Endometrial microvascular endothelial cells (primary cell): ENCODE measurements around the gene OSGEPL1. TPM values are rescaled to one million over a fixed set of nuclear protein-coding genes. Genes with fewer than 3 reads are reported as not detected.
"Not testable (repeated sequence)": the region's sequence is repeated elsewhere in the genome, so short reads cannot be mapped to it uniquely, and the experiment has no call there.

Experiments used
- in situ Hi-C: cut with HindIII; loops from 2 replicates; pipeline ENCODE4 v1.10.0; 2017; ENCODE audit warnings: low sequenced_read_pairs, low pct_unique_long_range_greater_than_20kb; ENCODE audit errors: inconsistent ontology term
- total RNA-seq: library from RNA; depleted of rRNA; stranded (reverse); fragments of >200 nt; gene quantifications from one replicate; pipeline ENCODE4 v1.2.3, GENCODE V29; 2015; ENCODE audit errors: inconsistent ontology term

Gene OSGEPL1
- total RNA-seq, 1 donor from 2014 or later = 9.5 TPM

DNA sequence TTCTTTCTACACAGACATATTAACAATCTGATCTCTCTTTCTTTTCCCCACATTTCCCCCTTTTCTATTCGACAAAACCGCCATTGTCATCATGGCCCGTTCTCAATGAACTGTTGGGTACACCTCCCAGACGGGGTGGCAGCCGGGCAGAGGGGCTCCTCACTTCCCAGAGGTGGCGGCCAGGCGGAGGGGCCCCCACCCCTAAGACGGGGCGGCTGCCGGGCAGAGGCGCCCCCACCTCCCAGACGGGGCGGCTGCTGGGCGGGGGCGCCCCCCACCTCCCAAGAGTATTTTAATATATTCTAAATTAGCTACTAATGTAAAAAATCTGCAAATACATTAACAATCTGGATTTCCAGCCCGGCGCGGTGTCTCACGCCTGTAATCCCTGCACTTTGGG lies 2.4 kb downstream of the OSGEPL1 start:
- in situ Hi-C loops = not testable (repeated sequence)

- in situ Hi-C loops = no loop called here
These were observed 6.2 kb downstream of the OSGEPL1 start for GRCh38 chr2:189756311-189756952.

- in situ Hi-C loops = no loop called here
These were observed 11.4 kb downstream of the OSGEPL1 start for GRCh38 chr2:189751080-189751658.

DNA sequence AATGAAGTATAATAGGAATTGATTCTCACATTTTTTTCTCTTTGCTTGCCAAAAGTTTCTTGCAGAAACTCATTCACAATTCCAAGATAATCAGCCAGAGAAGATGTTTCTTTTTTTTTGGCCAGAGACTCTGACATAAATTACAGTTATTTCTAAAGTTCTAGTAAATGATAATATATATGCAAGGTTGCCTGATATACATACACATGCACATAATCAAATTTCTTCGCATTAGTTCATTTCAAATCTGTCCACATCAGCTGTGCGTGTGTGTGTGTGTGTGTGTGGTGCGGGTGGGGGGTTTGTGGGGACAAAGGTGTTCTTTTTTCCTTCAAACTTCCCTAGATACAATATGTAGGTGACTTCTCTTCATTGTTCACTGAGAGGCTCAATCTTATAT lies 33.2 kb downstream of the OSGEPL1 start:
- in situ Hi-C loops = no loop called here

DNA sequence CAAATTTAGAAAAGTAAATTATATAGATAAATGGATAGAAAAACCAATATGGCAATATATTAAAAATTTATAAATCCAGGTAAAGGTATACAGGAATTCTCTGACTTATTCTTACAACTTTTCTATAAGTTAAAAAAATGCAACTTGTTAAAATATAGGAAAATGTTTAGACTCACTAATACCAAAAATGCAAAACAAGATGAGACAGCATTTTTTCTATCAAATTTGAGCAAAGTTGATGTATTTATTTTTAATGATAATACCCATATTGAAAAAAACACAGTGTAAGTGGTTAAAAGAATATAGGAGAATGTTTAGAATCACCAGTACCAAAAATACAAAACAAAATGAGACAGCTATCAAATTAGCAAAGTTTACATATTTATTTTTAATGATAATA lies 35.7 kb downstream of the OSGEPL1 start:
- in situ Hi-C loops = no loop called here

DNA sequence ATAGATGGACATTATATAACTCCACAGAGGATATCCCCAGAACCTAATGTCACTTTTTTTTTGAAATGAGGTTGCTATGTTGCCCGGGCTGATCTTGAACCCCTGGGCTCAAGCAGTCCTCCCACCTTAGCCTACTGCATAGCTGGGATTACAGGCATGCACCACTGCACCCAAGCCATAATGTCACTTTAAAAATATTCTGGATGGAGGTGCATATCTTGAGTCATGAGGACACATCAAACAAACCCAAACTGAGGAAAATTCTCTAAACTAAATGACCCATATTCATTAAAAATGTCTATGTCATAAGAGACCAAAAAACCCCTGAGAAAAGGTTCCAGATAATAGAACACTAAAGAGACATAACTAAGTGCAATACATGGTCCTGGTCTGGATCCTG lies 36.3 kb downstream of the OSGEPL1 start:
- in situ Hi-C loops = no loop called here

DNA sequence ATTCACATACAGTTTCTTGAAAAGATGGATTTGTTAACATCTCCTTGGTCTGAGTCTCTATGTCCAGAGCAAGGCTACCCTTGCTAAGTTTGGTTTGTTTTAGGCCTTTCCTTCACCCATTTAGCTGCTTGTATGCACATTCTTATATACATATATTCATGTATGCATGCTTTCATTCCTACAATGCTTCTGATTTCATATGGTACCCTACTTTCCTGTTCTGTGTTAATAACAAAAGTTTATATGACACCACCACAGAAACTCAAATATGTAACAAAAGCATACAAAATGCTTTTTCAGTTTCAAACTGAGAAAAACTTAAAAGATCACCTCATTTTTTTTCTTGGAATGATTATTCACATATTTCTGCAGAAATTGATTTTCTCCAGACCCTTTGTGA lies 39.4 kb downstream of the OSGEPL1 start:
- in situ Hi-C loops = no loop called here

DNA sequence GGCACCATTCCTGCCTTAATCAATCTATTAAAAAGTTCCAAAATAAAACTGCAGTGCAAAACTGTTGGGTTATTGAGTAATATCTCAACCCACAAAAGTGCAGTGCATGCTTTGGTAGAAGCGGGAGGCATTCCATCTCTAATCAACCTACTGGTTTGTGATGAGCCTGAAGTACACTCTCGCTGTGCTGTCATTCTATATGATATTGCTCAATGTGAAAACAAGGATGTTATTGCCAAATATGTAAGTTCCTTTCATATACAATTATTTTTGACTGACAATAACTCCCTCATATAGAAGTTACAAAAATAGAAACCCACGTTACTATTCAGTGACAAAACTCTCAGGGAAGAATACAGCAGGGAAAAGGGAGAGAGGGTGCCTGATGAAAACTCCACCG lies 43.0 kb downstream of the OSGEPL1 start:
- in situ Hi-C loops = no loop called here

DNA sequence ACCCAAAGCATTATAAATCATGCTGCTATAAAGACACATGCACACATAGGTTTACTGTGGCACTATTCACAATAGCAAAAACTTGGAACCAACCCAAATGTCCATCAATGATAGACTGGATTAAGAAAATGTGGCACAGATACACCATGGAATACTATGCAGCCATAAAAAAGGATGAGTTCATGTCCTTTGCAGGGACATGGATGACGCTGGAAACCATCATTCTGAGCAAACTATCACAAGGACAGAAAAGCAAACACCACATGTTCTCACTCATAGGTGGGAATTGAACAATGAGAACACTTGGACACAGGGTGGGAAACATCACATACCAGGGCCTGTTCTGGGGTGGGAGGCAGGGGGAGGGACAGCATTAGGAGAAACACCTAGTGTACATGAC lies 45.0 kb downstream of the OSGEPL1 start:
- in situ Hi-C loops = not testable (repeated sequence)

GRCh38 chr2:189709501-189710221 lies 52.9 kb downstream of the OSGEPL1 start:
- in situ Hi-C loops = no loop called here

DNA sequence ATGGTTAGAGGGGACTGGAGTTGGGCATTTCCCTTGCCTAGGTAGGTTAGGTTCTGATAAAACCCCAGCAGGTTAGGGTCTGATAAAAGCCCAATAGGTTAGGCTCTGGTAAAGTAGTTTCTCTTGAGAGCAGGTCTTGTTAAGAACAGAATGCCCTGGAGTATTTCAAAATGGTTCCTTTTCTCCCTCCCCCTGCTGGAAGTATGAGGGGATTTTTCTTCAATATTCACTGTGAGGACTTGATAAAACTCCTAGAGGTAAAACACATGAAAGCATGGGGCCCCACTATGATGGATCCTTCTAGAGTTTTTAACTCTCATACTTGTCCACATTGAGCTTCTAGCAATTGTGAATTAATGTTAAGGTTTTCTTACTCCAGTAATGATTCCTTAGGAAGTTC lies 60.5 kb downstream of the OSGEPL1 start:
- in situ Hi-C loops = no loop called here

- in situ Hi-C loops = no loop called here
These were observed 61.9 kb downstream of the OSGEPL1 start for GRCh38 chr2:189700681-189701080.

- in situ Hi-C loops = no loop called here
These were observed 64.3 kb downstream of the OSGEPL1 start for GRCh38 chr2:189698020-189698887.

Other genes starting within 250 kb of the OSGEPL1 start
- gene SLC40A1, start 182.0 kb downstream of the OSGEPL1 start, total RNA-seq = 0.09 TPM
- gene ASNSD1, start 101.3 kb downstream of the OSGEPL1 start, total RNA-seq = 62.3 TPM
- 1.2 TPM for gene ANKAR, start 88.1 kb downstream of the OSGEPL1 start, total RNA-seq
- 54.8 TPM for gene ORMDL1, start 21.5 kb upstream of the OSGEPL1 start, total RNA-seq
- 13.4 TPM for gene PMS1, start 21.7 kb upstream of the OSGEPL1 start, total RNA-seq